ENCODE data around the gene ALK. TPM values are rescaled to one million over a fixed set of nuclear protein-coding genes. Genes with fewer than 3 reads are reported as not detected.
A peak's percentile ranks its signal among the peaks of the same experiment; 100 is the strongest.

ALK gene
- total RNA-seq, 4 donors from 2014 or later = 0.66 TPM; not detected in 3

DNA sequence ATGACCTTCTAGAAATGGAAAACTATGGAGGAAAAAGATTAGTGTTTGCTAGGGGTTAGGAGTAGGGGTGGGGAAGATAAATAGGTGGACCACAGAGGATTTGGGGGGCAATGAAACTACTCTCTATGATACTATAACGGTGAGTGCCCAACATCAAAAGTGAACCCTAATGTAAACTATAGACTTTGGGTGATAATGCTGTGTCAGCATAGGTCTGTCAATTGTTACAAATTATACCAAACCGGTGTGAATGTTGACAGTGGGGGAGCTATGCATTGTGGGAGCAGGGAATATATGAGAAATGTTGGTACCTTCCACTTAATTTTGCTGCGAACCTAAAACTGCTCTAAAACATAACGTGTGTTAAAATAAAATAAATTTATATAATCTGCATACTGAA lies 180.3 kb downstream of the ALK start:
- 89 to 90% methylated on average over 4 of the region's 4 CpGs for WGBS, 2 donors
- no peak for DNase-seq (ENCODE audit: low spot score in 2 of 2)

GRCh38 chr2:29733965-29734364 lies 187.4 kb downstream of the ALK start:
- no peak overlapping the region for H3K4me3 ChIP-seq (ENCODE audit: low read depth, poor library complexity, severe bottlenecking)
- intact Hi-C loops (cut with DNase I; ENCODE audit: low total_unique reads) = no loop called here
- DNase-seq (ENCODE audit: low spot score in 2 of 2) = peak in 1 of 2 donors; percentile 36
- TF ChIP-seq CTCF (IDR thresholded peaks at IDR 0.05) (no peak), POLR2A (IDR thresholded peaks at IDR 0.05) (no peak)
- WGBS, 2 donors = 76 to 80% methylated on average over 4 of the region's 4 CpGs

More for the DNA sequence above, 180.3 kb downstream of the ALK start:
- intact Hi-C loops (cut with DNase I; ENCODE audit: low total_unique reads) = no loop called here
- no peak overlapping the region for H3K4me3 ChIP-seq (ENCODE audit: low read depth, poor library complexity, severe bottlenecking)
- TF ChIP-seq POLR2A (IDR thresholded peaks at IDR 0.05) = no peak
- TF ChIP-seq CTCF (IDR thresholded peaks at IDR 0.05) = no peak

GRCh38 chr2:29733213-29733612 lies 188.2 kb downstream of the ALK start:
- H3K4me3 ChIP-seq (ENCODE audit: low read depth, poor library complexity, severe bottlenecking) = no peak overlapping the region
- TF ChIP-seq CTCF (IDR thresholded peaks at IDR 0.05) = no peak
- no peak for TF ChIP-seq POLR2A (IDR thresholded peaks at IDR 0.05)
- intact Hi-C loops (cut with DNase I; ENCODE audit: low total_unique reads) = no loop called here
- DNase-seq (ENCODE audit: low spot score in 2 of 2) = no peak
- 71 to 86% methylated on average over 1 of the region's 1 CpG for WGBS, 2 donors

GRCh38 chr2:29731948-29732347 lies 189.4 kb downstream of the ALK start:
- TF ChIP-seq POLR2A (IDR thresholded peaks at IDR 0.05) (no peak), CTCF (IDR thresholded peaks at IDR 0.05) (no peak)
- DNase-seq (ENCODE audit: low spot score in 2 of 2) = peak in 1 of 2 donors; percentile 36
- WGBS, 2 donors = 82 to 83% methylated on average over 2 of the region's 2 CpGs
- H3K4me3 ChIP-seq (ENCODE audit: low read depth, poor library complexity, severe bottlenecking) = no peak overlapping the region
- intact Hi-C loops (cut with DNase I; ENCODE audit: low total_unique reads) = no loop called here

DNA sequence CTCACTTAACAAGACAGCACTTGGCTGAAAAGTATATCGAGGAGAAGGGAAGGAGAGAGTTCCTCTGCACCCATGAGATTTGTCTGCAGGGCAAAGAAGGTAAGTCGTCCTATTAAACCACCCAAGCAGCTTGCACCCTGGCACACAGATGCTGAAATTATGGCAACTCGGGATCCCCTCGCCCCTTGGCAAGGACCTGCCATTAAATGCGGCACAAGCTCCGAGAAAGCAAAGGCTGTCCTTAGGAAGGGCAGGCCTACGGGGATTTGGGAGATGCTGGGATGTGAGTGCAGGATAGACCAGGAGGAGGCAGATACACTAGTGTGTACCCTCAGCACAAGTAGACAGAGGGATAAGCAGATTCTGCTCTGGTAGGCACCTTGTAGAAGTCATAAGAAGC lies 191.5 kb downstream of the ALK start:
- no peak overlapping the region for H3K4me3 ChIP-seq (ENCODE audit: low read depth, poor library complexity, severe bottlenecking)
- intact Hi-C loops (cut with DNase I; ENCODE audit: low total_unique reads) = no loop called here
- DNase-seq (ENCODE audit: low spot score in 2 of 2) = peak in 1 of 2 donors; percentile 74
- TF ChIP-seq CTCF (IDR thresholded peaks at IDR 0.05) (no peak), POLR2A (IDR thresholded peaks at IDR 0.05) (no peak)
- 60 to 70% methylated on average over 7 of the region's 7 CpGs for WGBS, 2 donors

GRCh38 chr2:29729401-29729800 lies 192.0 kb downstream of the ALK start:
- TF ChIP-seq POLR2A (IDR thresholded peaks at IDR 0.05) (no peak), CTCF (IDR thresholded peaks at IDR 0.05) (no peak)
- intact Hi-C loops (cut with DNase I; ENCODE audit: low total_unique reads) = no loop called here
- DNase-seq (ENCODE audit: low spot score in 2 of 2) = peak in 1 of 2 donors; percentile 9
- no peak overlapping the region for H3K4me3 ChIP-seq (ENCODE audit: low read depth, poor library complexity, severe bottlenecking)
- WGBS, 2 donors = 17 to 29% methylated on average over 7 of the region's 7 CpGs
